WTC11 (cell line): ENCODE results near the gene RCAN2.

Experiments used
- CREB1 ChIP-seq: sonication (generic); formaldehyde crosslinking; IDR thresholded peaks from 2 replicates; pipeline ENCODE4 v1.8.0; 2023; ENCODE audit warnings: mild to moderate bottlenecking, missing genetic modification reagents
- CTCF ChIP-seq: fragments of 200-600 bp; IDR thresholded peaks from 2 replicates; pipeline ENCODE4 v1.8.0; 2022; ENCODE audit warnings: antibody characterized with exemption
- TCF7 ChIP-seq: sonication (generic); formaldehyde crosslinking; IDR thresholded peaks from 2 replicates; pipeline ENCODE4 v1.8.0; 2022; ENCODE audit warnings: mild to moderate bottlenecking, low read depth, missing genetic modification reagents, moderate library complexity

DNA sequence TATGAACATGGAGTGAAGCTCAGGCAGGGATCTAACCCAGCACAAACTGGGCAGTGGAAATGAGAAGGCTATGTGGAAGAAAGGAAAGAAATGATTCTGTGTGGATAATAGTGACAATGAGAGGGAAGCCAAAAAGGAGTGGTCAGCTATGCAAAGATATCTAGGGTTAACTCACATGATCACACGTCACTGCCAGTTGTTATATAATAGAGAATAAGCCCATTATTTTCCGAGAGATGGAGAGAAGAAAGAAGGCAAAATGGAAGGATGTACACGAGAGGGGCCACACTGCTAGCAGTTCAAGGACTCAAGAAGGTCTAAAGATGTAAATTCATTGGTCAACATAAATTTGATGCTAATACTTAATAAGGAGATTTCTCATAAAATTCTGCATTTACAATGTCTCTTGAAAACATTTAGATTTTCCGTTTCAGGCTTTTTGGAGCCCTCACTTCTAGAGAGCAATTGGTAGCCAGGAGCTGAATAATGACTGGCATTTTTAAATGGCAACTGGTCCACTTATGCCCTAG is 18.8 kb upstream of the RCAN2 start:
- TF ChIP-seq CTCF: no peak
- no peak for TF ChIP-seq CREB1 (CRISPR knock-in tag)
- no peak for TF ChIP-seq TCF7 (CRISPR knock-in tag)
